ENCODE measurements around the gene ASPHD1. TPM values are rescaled to one million over a fixed set of nuclear protein-coding genes. Genes with fewer than 3 reads are reported as not detected.

ASPHD1 gene
- polyA plus RNA-seq, 3 donors: not detected

GRCh38 chr16:29910819-29911675 is 10.8 kb downstream of the ASPHD1 start:
- peaks cover 16% of the 10 kb centered on the region for H3K4me1 Mint-ChIP-seq
- H3K4me3 ChIP-seq (replicated peaks in 1 of 3; ENCODE audit: low read depth in 2 of 3, low read length in 3 of 3): no peak overlapping the region
- no peaks in the 10 kb centered on the region for H3K79me2 ChIP-seq (ENCODE audit: insufficient read depth, low read length)
- H3K27me3 Mint-ChIP-seq (ENCODE audit: low read depth in 3 of 3): no peaks in the 10 kb centered on the region
- peaks cover 14 to 16% of the 10 kb centered on the region in 2 donors for H3K4me1 ChIP-seq (ENCODE audit: control insufficient read depth in 1 of 2, insufficient read depth in 2 of 2, low read length in 2 of 2)
- peaks cover 9 to 29% of the 10 kb centered on the region in 2 donors for H3K36me3 ChIP-seq (replicated peaks in 1 of 2; ENCODE audit: control insufficient read depth in 1 of 2, insufficient read depth in 2 of 2, low read length in 2 of 2)
- peaks cover 35 to 46% of the 10 kb centered on the region in 2 donors for H3K36me3 Mint-ChIP-seq
- peaks cover 0 to 2% (median 0%) of the 10 kb centered on the region in 7 donors for H3K9me3 Mint-ChIP-seq
- DNase-seq: no peak
- no peaks in the 10 kb centered on the region for H4K20me1 ChIP-seq (ENCODE audit: insufficient read depth, low read length)
- no peak for TF ChIP-seq CTCF (IDR thresholded peaks at IDR 0.05)
- no peak overlapping the region for H2AFZ ChIP-seq (ENCODE audit: insufficient read depth, low read depth, low read length, poor library complexity, severe bottlenecking)
- intact Hi-C loops (cut with micrococcal nuclease): no loop called here
- H3K9me3 ChIP-seq (replicated peaks in 1 of 2; ENCODE audit: control insufficient read depth in 1 of 2, insufficient read depth in 1 of 2, low read length in 2 of 2): no peaks in the 10 kb centered on the region
- no peak overlapping the region for H3K4me3 Mint-ChIP-seq
- H3K4me2 ChIP-seq (replicated peaks; ENCODE audit: extremely low read depth, low read length, poor library complexity, severe bottlenecking): no peak overlapping the region
- H3K9ac ChIP-seq (ENCODE audit: insufficient read depth, low read length, poor library complexity, severe bottlenecking): no peak overlapping the region
- WGBS (ENCODE audit: insufficient coverage): 93% methylated on average over 18 of the region's 20 CpGs
- H3K27me3 ChIP-seq (ENCODE audit: control insufficient read depth in 2 of 2, insufficient read depth in 2 of 2, low read length in 2 of 2): no peaks in the 10 kb centered on the region
- H3K27ac ChIP-seq (ENCODE audit: low read depth in 1 of 2, low read length in 2 of 2): no peak overlapping the region
- H3K27ac Mint-ChIP-seq: peak overlapping the region in 3 of 7 donors; percentile 13 to 71 (median 37)

- Mint-ChIP-seq H3K36me3 (peaks cover 37 to 47% of the 10 kb centered on the region in 2 donors), H3K9me3 (peaks cover 0 to 2% (median 0%) of the 10 kb centered on the region in 7 donors), H3K27ac (no peak overlapping the region), H3K27me3 (ENCODE audit: low read depth in 3 of 3) (no peaks in the 10 kb centered on the region), H3K4me1 (peaks cover 16% of the 10 kb centered on the region), H3K4me3 (no peak overlapping the region)
- H3K79me2 ChIP-seq (ENCODE audit: insufficient read depth, low read length): no peaks in the 10 kb centered on the region
- no peak overlapping the region for H3K4me2 ChIP-seq (replicated peaks; ENCODE audit: extremely low read depth, low read length, poor library complexity, severe bottlenecking)
- H4K20me1 ChIP-seq (ENCODE audit: insufficient read depth, low read length): peaks cover under 1% of the 10 kb centered on the region
- no peak for TF ChIP-seq CTCF (IDR thresholded peaks at IDR 0.05)
- H2AFZ ChIP-seq (ENCODE audit: insufficient read depth, low read depth, low read length, poor library complexity, severe bottlenecking): no peak overlapping the region
- H3K9ac ChIP-seq (ENCODE audit: insufficient read depth, low read length, poor library complexity, severe bottlenecking): no peak overlapping the region
- peaks cover 9 to 34% of the 10 kb centered on the region in 2 donors for H3K36me3 ChIP-seq (replicated peaks in 1 of 2; ENCODE audit: control insufficient read depth in 1 of 2, insufficient read depth in 2 of 2, low read length in 2 of 2)
- H3K27ac ChIP-seq (ENCODE audit: low read depth in 1 of 2, low read length in 2 of 2): no peak overlapping the region
- peaks cover 14 to 16% of the 10 kb centered on the region in 2 donors for H3K4me1 ChIP-seq (ENCODE audit: control insufficient read depth in 1 of 2, insufficient read depth in 2 of 2, low read length in 2 of 2)
- 96% methylated on average over 6 of the region's 15 CpGs for WGBS (ENCODE audit: insufficient coverage)
- intact Hi-C loops (cut with micrococcal nuclease): no loop called here
- DNase-seq: no peak
- no peaks in the 10 kb centered on the region for H3K27me3 ChIP-seq (ENCODE audit: control insufficient read depth in 2 of 2, insufficient read depth in 2 of 2, low read length in 2 of 2)
- no peaks in the 10 kb centered on the region for H3K9me3 ChIP-seq (replicated peaks in 1 of 2; ENCODE audit: control insufficient read depth in 1 of 2, insufficient read depth in 1 of 2, low read length in 2 of 2)
- no peak overlapping the region for H3K4me3 ChIP-seq (replicated peaks in 1 of 3; ENCODE audit: low read depth in 2 of 3, low read length in 3 of 3)
These were observed 11.4 kb downstream of the ASPHD1 start for GRCh38 chr16:29911676-29912010.

Measured in CD14-positive monocyte (primary cell).